WI38 (cell line): ENCODE data around the gene MUC5B.

Experiments used
- H3K4me3 ChIP-seq: 2 replicates; pipeline ENCODE4 v1.5.1; 2011; ENCODE audit warnings: low read depth, mild to moderate bottlenecking, control low read depth, low read length
- CTCF ChIP-seq: IDR thresholded peaks from 2 replicates; pipeline ENCODE4 v1.5.1; 2012; ENCODE audit warnings: low read depth, mild to moderate bottlenecking, control low read depth, low read length

Gene MUC5B

GRCh38 chr11:1235901-1236315, 13.0 kb downstream of the MUC5B start:
- no peak overlapping the region for H3K4me3 ChIP-seq
- TF ChIP-seq CTCF, result no peak

- H3K4me3 ChIP-seq, result no peak overlapping the region
- TF ChIP-seq CTCF, result no peak
Measured at GRCh38 chr11:1236316-1237127, 13.7 kb downstream of the MUC5B start.

GRCh38 chr11:1237128-1237580, 14.3 kb downstream of the MUC5B start:
- H3K4me3 ChIP-seq, result no peak overlapping the region
- TF ChIP-seq CTCF, result no peak

- H3K4me3 ChIP-seq, result no peak overlapping the region
- TF ChIP-seq CTCF, result no peak
Measured at GRCh38 chr11:1237851-1238250, 15.0 kb downstream of the MUC5B start.

- no peak overlapping the region for H3K4me3 ChIP-seq
- no peak for TF ChIP-seq CTCF
Measured at GRCh38 chr11:1238767-1239595, 16.1 kb downstream of the MUC5B start.

- TF ChIP-seq CTCF, result no peak
- H3K4me3 ChIP-seq, result no peak overlapping the region
Measured at GRCh38 chr11:1239596-1240205, 16.8 kb downstream of the MUC5B start.
